HG02840 (cell line): Measurements from ENCODE around the gene OLFML3.
A peak's percentile ranks its signal among the peaks of the same experiment; 100 is the strongest.

ENCODE experiments used
- ATAC-seq: cut with Tn5 transposase; IDR thresholded peaks from one replicate; pipeline ENCODE4 v1.9.1; 2021; ENCODE audit warnings: mild to moderate bottlenecking, moderate library complexity, moderate number of reproducible peaks; ENCODE audit not compliant: unreplicated experiment, low FRiP score

The OLFML3 gene, protein sequence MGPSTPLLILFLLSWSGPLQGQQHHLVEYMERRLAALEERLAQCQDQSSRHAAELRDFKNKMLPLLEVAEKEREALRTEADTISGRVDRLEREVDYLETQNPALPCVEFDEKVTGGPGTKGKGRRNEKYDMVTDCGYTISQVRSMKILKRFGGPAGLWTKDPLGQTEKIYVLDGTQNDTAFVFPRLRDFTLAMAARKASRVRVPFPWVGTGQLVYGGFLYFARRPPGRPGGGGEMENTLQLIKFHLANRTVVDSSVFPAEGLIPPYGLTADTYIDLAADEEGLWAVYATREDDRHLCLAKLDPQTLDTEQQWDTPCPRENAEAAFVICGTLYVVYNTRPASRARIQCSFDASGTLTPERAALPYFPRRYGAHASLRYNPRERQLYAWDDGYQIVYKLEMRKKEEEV

DNA sequence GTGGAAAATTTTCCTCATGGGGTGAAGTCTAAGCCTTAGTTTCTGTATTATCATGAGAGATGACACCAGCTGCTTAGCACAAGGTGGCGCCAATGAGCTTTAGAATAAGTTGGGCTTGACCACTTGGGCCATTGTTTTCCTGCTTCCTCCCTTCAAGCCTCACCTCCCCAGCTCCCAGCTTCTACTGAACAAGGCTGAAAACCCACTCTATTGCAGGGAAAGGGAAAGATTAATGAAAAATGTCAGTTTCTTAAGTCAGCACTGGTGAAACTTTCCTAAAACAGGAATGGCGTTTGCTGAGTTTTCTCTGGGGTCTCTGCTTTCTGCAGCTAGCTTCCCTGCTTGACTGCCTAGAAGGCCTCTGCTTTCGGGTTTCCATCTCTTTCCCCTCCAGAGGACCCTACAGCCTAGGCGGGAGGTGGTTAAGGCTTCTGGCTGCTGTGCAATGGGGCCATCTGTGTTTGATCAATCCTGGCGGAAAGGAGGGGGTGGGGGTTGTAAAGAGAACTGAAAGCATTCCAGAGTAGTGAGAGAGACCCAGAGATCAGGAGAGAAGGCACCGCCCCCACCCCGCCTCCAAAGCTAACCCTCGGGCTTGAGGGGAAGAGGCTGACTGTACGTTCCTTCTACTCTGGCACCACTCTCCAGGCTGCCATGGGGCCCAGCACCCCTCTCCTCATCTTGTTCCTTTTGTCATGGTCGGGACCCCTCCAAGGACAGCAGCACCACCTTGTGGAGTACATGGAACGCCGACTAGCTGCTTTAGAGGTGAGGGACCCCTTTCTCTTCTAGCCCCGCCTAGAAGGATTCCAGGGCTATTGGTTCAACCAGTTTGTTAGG, at the start of gene OLFML3:
TSS of gene OLFML3 (plus strand) at position 612 of the 840 bp plus-strand sequence. CDS start at position 655, 43 bp downstream.
- no peak for ATAC-seq

DNA sequence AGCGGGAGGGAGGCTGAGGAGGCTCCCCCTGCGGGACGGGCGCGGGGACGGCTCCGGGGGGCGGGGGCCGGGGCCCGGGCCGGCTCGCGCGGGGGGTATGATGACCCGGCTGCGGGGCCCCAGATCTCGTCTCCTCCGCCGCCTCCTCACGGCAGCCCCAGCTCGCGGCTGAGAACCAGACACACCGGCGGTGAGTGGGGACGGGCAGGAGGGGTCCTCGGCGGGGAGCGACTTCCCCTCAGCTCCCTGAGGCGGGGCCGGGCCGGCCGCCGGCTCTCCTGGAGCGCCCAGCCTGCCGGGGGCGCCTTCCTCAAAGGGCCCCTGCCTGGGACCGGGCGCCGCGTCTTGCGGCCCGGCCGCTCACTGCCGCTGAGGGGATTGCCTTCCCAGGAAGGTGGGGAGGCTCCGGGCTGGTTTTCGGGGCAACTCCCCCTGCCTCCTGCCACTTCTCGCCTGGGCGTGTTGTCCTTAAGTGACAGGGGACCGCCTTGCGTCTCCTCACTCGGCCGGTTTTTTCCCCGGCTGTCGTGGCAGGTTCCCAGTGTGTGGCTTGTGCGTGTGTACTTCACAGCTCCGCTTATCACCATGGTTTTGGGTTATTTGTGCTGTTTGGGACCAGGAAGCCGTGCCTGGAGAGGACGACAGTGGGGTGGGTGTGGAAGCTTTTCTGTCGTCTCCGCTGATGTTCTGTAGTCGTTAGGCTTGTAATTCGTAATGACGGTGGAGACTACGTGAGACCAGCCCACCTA, 49.4 kb upstream of the OLFML3 start:
- ATAC-seq, result peak; percentile 34

DNA sequence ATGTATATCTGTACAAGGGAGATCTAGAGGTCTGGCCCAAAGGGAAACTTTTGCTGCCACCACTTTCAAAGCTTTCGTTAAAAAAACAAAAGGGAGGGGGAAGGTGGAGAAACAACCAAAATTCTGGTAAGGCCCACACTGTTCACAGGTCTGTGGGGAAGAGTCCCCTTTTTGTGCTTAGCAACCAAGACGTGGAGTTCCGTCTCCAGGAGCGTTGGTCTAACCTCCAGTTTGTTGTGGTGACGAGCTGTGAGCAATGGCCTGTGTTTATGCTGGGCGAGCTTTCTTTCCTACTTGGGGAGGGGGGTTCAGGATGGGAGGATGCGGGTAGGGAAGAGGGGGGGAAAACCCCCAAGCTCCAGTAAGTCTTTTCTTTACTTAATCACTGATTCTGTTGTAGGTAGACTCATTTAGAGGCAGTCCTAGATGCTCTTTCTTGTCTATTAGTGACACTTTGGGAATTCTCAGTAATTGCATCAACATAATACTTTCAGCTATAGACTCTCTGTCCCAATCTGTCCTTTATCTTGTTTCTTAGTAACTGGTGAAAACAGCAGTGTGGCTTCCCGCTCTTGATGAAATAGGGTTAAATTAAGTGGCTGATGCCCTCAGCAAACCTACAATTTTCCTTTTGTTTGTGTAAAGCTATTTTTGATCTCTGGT, 48.6 kb upstream of the OLFML3 start:
- peak; percentile 22 for ATAC-seq

GRCh38 chr1:113931451-113931851, 47.8 kb upstream of the OLFML3 start:
- no peak for ATAC-seq

GRCh38 chr1:113934006-113934405, 45.3 kb upstream of the OLFML3 start:
- no peak for ATAC-seq

GRCh38 chr1:113934511-113935055, 44.7 kb upstream of the OLFML3 start:
- ATAC-seq, result no peak

GRCh38 chr1:113935176-113935575, 44.1 kb upstream of the OLFML3 start:
- ATAC-seq, result no peak

DNA sequence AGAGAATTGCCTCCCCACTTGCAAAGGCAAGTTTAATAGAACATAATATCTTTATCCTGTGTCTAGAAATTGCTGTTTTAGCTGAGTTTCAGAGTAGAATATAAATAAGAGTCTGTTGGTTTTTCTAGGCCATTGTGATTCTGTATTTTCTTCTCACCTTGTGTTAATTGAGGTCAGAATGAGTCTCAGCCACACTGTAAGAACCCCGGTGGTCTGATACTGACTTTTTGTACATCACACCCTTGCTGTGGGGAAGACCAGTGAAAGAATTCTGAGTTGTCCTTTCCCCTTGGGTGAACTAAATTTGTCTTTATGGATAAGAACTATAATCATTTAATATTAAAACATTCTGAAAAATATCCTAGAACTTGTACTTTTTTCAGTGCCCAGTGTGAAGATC, 43.3 kb upstream of the OLFML3 start:
- ATAC-seq, result no peak

DNA sequence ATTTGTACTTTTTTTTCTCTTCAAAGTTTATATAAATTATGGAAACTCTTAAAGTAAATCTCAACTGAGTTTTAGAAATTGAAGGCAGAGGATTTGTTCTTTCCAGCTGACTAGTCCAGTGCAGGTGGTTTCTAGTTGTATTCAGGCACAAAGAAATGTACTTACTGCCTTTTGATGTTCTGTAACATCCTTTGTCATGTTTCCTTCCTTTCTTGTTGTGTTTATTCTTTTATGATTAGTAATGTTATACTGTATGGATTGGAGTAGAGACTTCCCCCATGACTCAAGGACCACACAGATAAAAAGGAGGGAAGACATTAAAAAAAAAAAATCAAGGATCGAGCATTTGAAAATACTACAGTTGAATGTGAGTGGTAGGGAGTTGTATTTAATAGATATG, 42.1 kb upstream of the OLFML3 start:
- ATAC-seq, result no peak

- no peak for ATAC-seq
Observed at GRCh38 chr1:113938192-113938591, 41.1 kb upstream of the OLFML3 start.

DNA sequence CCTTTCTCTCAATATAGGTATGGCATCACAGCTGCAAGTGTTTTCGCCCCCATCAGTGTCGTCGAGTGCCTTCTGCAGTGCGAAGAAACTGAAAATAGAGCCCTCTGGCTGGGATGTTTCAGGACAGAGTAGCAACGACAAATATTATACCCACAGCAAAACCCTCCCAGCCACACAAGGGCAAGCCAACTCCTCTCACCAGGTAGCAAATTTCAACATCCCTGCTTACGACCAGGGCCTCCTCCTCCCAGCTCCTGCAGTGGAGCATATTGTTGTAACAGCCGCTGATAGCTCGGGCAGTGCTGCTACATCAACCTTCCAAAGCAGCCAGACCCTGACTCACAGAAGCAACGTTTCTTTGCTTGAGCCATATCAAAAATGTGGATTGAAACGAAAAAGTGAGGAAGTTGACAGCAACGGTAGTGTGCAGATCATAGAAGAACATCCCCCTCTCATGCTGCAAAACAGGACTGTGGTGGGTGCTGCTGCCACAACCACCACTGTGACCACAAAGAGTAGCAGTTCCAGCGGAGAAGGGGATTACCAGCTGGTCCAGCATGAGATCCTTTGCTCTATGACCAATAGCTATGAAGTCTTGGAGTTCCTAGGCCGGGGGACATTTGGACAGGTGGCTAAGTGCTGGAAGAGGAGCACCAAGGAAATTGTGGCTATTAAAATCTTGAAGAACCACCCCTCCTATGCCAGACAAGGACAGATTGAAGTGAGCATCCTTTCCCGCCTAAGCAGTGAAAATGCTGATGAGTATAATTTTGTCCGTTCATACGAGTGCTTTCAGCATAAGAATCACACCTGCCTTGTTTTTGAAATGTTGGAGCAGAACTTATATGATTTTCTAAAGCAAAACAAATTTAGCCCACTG, 38.7 kb upstream of the OLFML3 start:
- peak; percentile 57 for ATAC-seq

GRCh38 chr1:113941245-113941559, 38.1 kb upstream of the OLFML3 start:
- ATAC-seq, result no peak

- ATAC-seq, result no peak
Observed at GRCh38 chr1:113942527-113942926, 36.7 kb upstream of the OLFML3 start.

DNA sequence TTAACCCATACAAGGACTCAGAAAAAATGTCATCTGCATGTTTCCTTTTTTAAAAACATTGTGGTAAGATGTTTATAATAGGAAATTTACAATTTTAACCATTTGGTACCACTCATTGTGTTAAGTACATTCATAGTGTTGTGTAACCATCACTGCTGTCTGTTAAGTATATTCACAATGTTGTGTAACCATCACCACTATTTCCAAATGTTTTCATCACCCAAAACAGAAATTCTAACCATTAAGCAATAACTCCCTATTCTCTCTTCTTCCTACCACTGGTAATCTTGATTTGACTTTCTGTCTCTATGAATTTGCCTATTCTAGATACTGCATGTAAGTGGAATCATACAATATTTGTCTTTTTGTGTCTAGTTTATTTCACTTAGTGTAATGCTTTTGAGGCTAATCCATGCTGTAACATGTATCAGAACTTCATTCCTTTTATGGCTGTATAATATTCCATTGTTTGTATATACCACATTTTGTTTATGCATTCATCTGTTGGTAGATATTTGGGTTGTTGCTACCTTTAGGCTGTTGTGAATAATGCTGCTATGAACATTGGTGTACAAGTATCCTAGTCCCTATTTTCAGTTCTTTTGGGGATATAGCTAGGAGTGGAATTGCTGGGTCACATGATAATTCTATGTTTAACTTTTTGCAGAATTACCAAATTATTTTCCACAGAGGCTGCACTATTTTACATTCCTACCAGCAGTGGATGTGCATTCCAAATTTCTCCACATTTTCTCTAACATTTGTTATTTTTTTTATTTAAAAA, 36.1 kb upstream of the OLFML3 start:
- ATAC-seq, result no peak

- no peak for ATAC-seq
Observed at GRCh38 chr1:113945329-113945728, 33.9 kb upstream of the OLFML3 start.

DNA sequence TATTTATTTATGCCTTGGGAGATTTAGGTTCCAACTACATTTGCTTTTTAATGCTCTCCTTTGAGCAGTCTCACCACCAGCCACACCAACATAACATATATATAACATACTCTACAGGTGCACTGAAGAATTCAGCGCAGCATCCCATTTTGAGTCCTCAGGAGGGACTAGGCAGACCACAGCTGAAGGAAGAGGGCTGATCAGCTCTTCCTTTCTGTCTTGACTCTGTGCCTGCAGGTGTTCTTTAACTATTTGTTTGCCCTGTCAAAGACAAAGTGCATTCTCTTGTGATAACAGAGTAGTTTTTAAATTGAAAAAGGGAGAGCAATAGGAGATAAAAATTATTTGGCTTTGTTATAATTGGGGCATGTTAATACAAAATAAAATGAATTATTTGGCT, 33.2 kb upstream of the OLFML3 start:
- ATAC-seq, result no peak

DNA sequence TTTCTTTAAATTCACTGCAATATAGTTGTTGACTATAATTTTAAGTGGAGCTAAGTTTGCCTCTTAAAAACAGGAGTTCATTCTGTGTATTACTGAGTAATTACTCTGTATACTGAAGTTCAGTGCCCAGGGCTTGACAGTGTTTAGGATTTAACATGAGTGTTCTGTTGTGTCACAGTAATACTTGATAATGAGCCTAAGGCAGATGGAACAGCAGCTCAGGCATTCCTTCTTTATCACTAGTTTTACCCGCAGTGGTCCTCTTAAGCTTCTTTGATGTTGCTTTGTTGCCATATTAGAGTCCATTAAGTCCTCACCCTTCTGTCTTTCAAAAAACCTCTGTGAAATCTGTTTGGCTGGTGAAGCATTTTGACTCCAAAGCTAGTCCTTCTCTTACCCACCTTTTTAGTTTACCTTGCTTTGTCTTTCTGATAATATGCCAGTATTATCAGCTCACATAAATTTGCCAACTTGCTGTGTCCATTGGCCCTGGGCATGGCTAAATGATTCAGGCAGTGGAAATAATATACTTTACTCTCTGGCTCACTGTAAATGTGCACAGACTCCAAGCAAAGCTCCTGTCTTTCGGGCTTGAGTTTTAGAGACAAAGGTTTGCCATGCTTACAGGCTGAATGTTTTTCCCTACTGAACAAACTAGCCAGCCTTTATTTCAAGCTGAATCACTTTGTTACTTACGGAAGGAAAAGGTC, 32.4 kb upstream of the OLFML3 start:
- ATAC-seq, result no peak
